Ecto neural progenitor cell (in vitro differentiated cells): ENCODE results near the gene GPR87.

Experiments
- DNase-seq: peaks from one replicate; pipeline ENCODE4 v3.0.0-alpha.2; 2018; ENCODE audit warnings: low spot score

GPR87 gene

GRCh38 chr3:151282921-151283320, 33.7 kb downstream of the GPR87 start:
- DNase-seq, result no peak

- no peak for DNase-seq
Observed at GRCh38 chr3:151281671-151282324, 34.8 kb downstream of the GPR87 start.

DNA sequence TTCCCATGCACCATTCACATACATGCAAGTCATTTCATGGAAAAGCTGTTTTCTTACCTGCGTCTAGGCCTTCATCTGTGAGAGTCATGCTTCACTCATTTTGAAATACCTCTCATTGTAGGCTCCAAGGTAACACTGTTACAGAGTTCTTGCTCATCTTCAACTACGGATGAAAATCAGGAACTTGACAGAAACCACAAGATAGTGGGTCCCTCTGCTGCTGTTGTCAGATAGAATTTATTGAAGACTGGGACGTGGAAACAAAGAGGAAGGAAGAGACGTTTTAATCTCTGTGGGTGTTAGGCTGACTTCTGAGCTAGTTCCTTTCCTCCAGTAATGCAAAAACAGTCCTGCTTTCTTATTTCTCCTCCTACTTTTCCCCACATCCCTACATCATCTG, 38.4 kb downstream of the GPR87 start, which contains the start of gene P2RY14:
Gene P2RY14 (minus strand): TSS at position 313 of the 400 bp plus-strand sequence. CDS start 64,226 bp downstream, outside the sequence.
- DNase-seq, result no peak

DNA sequence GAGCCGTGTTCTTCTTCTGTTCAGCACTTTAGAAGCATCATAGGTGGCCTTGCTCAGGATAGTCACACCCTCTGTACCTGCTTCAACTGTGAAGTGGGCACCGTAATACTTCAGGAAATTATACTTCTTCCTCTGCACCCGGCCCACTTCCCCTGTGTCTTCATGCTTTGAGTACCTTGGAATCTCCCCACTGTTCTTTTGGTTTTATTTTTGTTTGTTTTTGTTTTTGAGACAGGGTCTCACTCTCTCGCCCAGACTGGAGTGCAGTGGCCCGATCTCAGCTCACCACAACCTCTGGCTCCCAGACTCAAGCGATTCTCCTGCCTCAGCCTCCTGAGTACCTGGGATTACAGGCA, 40.0 kb downstream of the GPR87 start:
- DNase-seq, result no peak

DNA sequence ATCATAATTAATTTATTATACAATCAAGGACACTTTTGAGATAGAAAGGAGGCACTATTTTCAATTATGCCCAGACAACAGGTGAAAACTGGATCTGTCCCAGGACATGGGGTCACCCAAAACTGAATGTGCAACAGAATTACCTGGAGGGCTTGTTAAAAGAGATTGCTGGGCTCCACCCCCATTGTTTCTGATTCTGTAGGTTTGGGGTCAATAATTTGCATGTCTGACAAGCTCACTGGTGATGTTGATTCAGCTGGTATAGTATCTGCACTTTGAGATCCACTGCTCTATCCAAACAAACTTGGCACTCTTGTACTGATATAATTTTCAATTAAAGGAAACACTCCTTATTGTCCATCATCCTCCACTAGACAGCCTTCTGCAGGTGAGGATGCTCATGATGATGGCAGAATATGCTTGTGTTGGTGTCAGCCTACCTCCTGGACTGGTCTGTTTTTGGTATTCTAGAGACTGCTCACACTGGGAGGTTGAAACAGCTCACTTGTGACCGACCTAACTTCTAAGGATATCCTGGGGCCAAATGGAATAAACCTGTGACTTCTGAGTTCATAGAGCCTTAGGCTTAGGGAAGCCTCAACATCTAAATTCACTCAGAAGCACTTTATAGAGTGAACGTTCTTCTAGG, 40.5 kb downstream of the GPR87 start:
- DNase-seq, result no peak

GRCh38 chr3:151275091-151275490, 41.5 kb downstream of the GPR87 start:
- no peak for DNase-seq

GRCh38 chr3:151269631-151270030, 47.0 kb downstream of the GPR87 start:
- no peak for DNase-seq

GRCh38 chr3:151268267-151269235, 48.1 kb downstream of the GPR87 start:
- DNase-seq, result no peak

DNA sequence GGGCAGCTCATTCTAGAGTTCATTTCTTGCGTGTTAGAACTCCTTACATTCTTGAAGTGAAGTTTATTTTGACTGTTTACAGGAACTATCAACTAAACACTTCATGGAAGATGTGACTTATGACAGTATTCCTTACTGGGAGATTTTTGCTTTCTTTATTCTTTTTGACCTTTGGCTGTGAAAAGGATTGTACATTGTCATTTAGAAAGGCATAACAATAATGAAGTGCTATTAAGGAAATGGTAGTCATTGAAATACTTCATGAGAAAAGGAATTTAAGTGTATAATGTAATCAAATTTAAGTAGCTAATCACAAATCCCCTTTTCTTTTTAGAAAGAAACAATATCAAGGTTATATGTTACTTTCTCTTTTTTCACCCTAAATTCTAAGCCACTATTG, 49.6 kb downstream of the GPR87 start:
- no peak for DNase-seq

GRCh38 chr3:151265866-151266265, 50.8 kb downstream of the GPR87 start:
- no peak for DNase-seq

GRCh38 chr3:151265166-151265565, 51.5 kb downstream of the GPR87 start:
- no peak for DNase-seq

DNA sequence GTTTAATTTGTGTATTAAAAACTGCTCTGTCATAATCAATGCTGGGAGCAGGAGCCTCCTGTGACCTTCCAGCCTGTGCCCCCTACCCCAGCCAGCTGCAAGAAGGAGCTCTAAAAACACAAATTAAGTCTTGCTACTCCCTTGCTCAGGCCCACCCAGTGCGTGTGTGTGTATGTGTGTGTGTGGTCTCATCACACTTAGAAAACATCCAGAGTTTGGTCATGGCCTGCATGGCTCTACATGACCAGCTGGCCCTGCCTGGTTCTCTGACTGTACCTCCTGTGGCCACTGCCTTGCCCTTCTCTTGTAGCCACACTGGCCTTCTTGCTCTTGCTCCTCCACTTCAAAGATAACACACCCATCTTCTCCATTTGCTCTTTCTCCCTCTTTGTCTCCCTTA, 52.0 kb downstream of the GPR87 start:
- no peak for DNase-seq

- DNase-seq, result no peak
Observed at GRCh38 chr3:151262871-151263525, 53.6 kb downstream of the GPR87 start.

DNA sequence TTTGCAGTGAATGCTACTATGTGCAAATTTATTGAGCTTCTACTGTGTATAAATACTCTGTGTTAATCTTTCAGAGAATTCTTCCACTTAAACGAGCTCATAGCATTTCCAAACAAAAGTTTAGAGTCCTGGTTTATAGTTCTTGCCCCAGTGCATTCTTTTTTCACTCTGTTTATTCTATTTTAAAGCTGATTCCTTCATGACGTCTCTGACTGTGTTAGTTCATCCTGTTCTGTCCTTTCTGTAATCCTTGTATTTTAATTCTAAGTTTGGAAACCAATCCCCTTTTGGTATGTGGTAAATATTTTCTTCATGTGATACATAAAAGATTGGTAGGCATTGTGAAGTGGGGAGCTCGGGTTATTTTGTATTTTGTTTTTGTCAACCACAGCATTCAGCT, 57.0 kb downstream of the GPR87 start:
- no peak for DNase-seq

- DNase-seq, result no peak
Observed at GRCh38 chr3:151256749-151257148, 59.9 kb downstream of the GPR87 start.

GRCh38 chr3:151248772-151249337, 67.8 kb downstream of the GPR87 start:
- no peak for DNase-seq
